HUES6 (cell line): ENCODE results near the gene GALNT3.

Experiments used
- H3K27ac ChIP-seq: 2 replicates; pipeline ENCODE4 v1.7.0; 2013; ENCODE audit warnings: low read depth, mild to moderate bottlenecking, low read length, inconsistent platforms
- H3K27me3 ChIP-seq: 2 replicates; pipeline ENCODE4 v1.6.1; 2013; ENCODE audit warnings: low read length; ENCODE audit not compliant: control insufficient read depth, insufficient read depth
- H3K36me3 ChIP-seq: 2 replicates; pipeline ENCODE4 v1.6.1; 2013; ENCODE audit warnings: low read length; ENCODE audit not compliant: control insufficient read depth, insufficient read depth
- H3K4me1 ChIP-seq: 2 replicates; pipeline ENCODE4 v1.6.1; 2013; ENCODE audit warnings: low read length; ENCODE audit not compliant: control insufficient read depth, insufficient read depth
- H3K4me3 ChIP-seq: 2 replicates; pipeline ENCODE4 v1.5.1; 2013; ENCODE audit warnings: low read depth, low read length
- H3K9ac ChIP-seq: one replicate; pipeline ENCODE4 v1.6.1; 2013; ENCODE audit warnings: mild to moderate bottlenecking, low read length
- H3K9me3 ChIP-seq: 2 replicates; pipeline ENCODE4 v1.6.1; 2013; ENCODE audit warnings: low read depth, low read length; ENCODE audit not compliant: control insufficient read depth, insufficient read depth

The GALNT3 gene

DNA sequence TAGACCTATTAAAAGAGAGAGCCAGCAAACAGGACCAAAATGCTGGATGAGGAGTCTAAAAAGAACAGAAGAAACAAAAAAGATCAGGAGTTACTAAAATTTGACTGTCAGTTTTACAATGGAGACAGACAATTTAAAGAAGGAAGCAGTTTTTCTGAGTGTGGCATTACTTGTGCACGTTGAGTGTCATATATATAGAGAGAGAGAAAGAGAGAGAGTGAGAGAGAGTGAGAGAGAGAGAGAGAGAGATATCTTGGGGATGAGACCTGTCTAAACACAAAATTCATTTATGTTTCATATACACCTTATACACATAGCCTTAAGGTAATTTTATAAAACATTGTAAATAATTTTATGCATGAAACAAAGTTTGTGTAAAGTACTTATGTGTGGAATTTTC is 2.1 kb upstream of the GALNT3 start:
- Histone ChIP-seq H3K4me3 (peak overlapping the region; percentile 95), H3K27me3 (peaks cover 40% of the 10 kb centered on the region; the same call in 1 of the 2 replicates), H3K4me1 (peaks cover 38% of the 10 kb centered on the region), H3K27ac (no peak overlapping the region), H3K9me3 (no peaks in the 10 kb centered on the region), H3K36me3 (no peaks in the 10 kb centered on the region), H3K9ac (no peak overlapping the region)

- no peaks in the 10 kb centered on the region for H3K9me3 ChIP-seq
- peaks cover 40% of the 10 kb centered on the region; the same call in 1 of the 2 replicates for H3K27me3 ChIP-seq
- peak overlapping the region; percentile 71; the same call in 1 of the 2 replicates for H3K27ac ChIP-seq
- no peaks in the 10 kb centered on the region for H3K36me3 ChIP-seq
- H3K9ac ChIP-seq = peak overlapping the region; percentile 73
- peak overlapping the region; percentile 95 for H3K4me3 ChIP-seq
- peaks cover 38% of the 10 kb centered on the region for H3K4me1 ChIP-seq
Observed at GRCh38 chr2:165795011-165795410, 964 bp upstream of the GALNT3 start.

DNA sequence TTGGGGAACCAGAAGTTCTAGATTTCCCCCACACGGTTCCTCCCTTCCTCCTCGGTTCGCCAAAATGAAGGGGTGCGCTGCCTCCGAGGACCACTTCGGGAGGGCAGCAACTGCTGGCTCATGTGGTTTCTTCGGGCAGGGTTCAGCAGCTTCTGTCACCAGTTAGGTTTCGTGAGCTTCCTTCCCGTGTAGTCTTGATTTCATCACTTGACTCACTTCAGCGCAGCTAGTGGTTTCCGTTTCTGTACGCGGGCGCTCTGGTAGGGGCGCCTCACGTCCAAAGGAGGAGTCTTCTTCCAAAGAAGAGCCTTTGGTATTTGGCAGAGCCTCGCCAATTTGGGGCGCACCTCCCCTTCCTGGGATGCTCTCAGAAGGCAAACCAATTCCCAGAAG is 485 bp upstream of the GALNT3 start:
- peak overlapping the region; percentile 71; the same call in 1 of the 2 replicates for H3K27ac ChIP-seq
- no peaks in the 10 kb centered on the region for H3K9me3 ChIP-seq
- H3K4me1 ChIP-seq = peaks cover 38% of the 10 kb centered on the region
- peak overlapping the region; percentile 95 for H3K4me3 ChIP-seq
- H3K36me3 ChIP-seq = no peaks in the 10 kb centered on the region
- peak overlapping the region; percentile 73 for H3K9ac ChIP-seq
- H3K27me3 ChIP-seq = peaks cover 40% of the 10 kb centered on the region; the same call in 1 of the 2 replicates

DNA sequence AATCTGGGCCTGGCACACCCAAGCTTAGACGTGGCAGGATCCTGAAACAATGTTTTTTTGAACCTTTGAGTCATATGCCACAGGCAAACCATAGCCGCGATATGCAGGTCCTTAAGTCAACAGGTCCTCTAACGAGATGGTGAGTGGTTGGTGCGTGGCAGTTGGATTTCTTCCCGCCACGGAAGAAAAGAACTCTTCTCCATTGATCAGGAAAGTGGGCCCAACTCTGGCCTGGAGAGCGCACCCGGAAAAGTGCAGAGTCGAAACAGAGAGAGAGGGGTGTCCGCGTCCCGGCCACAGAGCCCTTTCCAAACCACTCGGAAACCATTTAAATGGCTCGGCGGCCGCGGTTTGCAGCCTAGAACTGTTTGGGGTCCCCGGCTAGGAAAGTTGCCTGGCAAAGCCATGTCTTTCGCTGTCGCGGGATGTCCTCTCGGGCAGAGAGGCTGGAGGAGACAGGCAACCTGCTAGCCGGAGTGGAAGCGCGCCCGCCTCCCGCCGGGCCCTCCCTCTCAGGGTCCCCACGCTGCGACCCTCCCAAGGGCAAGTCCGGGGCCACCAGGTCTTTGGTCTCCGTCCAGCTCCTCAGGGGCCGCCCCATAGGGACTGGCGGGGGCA is 777 bp downstream of the GALNT3 start:
- H3K27ac ChIP-seq = peak overlapping the region; percentile 71
- peaks cover 45% of the 10 kb centered on the region for H3K4me1 ChIP-seq
- peaks cover 40% of the 10 kb centered on the region; the same call in 1 of the 2 replicates for H3K27me3 ChIP-seq
- no peaks in the 10 kb centered on the region for H3K9me3 ChIP-seq
- peak overlapping the region; percentile 95 for H3K4me3 ChIP-seq
- H3K9ac ChIP-seq = peak overlapping the region; percentile 86
- no peaks in the 10 kb centered on the region for H3K36me3 ChIP-seq

DNA sequence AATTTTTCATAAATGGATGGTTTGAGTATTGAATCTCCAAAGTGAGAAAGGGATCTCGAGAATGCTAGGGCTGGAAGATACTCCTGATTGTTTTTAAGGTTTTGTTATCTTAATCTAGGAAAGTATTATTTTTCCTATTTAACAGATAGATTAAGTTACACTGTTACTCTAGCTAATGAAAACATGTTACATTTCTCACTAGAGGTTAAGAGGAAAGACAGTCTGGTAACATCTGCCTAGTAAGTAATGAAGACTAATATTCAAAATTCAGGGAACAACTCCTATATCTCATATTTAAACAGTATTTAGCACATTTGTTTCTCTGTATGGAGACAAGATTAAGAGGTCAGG is 2.0 kb downstream of the GALNT3 start:
- peaks cover 2% of the 10 kb centered on the region; the same call in 1 of the 2 replicates for H3K36me3 ChIP-seq
- peaks cover 42% of the 10 kb centered on the region for H3K4me1 ChIP-seq
- H3K4me3 ChIP-seq = peak overlapping the region; percentile 95
- H3K27me3 ChIP-seq = peaks cover 40% of the 10 kb centered on the region; the same call in 1 of the 2 replicates
- H3K9ac ChIP-seq = no peak overlapping the region
- no peaks in the 10 kb centered on the region for H3K9me3 ChIP-seq
- H3K27ac ChIP-seq = no peak overlapping the region; the same call in 1 of the 2 replicates

DNA sequence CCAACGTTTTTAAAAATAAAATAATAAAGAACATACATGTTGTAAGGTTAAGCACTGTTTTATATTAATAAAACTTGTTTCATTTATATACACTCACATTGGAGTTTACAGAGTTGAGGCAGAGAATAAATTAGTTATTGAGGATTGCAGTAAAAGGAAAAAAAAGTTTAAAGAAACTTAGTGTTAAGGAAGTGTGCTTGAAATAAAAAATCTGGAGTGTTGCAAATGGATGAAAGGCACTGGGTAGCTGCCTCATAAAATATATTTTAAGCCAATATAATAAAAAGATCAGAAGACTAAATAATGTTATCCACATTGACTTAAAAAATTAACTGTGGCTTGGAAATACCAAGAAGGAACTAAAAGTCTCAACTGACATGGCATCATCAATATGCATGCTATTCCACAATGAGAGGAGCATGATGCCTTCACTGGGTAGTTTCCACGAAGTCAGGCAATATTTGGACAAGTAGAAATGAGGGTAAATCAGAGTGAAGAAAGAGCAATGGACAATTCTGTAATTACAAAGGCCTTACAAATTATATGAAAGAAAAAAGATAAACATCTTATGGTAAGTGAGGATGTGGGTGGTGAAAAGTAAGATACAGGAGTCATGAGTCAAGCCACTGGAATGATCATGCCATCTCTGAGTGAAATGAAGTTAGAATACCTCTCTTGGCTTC is 2.5 kb downstream of the GALNT3 start:
- peak overlapping the region; percentile 95 for H3K4me3 ChIP-seq
- H3K4me1 ChIP-seq = peaks cover 39% of the 10 kb centered on the region
- peaks cover 40% of the 10 kb centered on the region; the same call in 1 of the 2 replicates for H3K27me3 ChIP-seq
- H3K27ac ChIP-seq = no peak overlapping the region
- no peaks in the 10 kb centered on the region for H3K9me3 ChIP-seq
- peaks cover 3% of the 10 kb centered on the region; the same call in 1 of the 2 replicates for H3K36me3 ChIP-seq
- no peak overlapping the region for H3K9ac ChIP-seq

DNA sequence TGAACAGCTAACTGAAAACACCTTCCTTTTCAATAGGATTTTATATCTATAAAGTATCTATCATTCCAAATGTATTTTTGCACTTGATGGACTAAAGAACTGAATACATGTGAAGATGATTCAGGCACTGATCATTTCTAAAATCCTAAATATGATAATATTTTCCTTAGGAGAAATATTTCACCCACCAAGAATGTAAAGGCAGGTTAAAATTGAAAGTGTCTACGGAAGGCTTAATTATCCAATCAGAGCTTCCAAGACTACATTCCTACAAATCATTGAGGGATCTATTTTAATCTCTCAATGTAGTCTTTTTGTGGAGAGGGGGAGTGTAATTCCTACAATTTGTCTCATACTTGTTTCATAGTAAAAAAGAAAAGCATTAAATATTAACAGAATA is 3.6 kb downstream of the GALNT3 start:
- H3K4me3 ChIP-seq = no peak overlapping the region
- no peak overlapping the region for H3K27ac ChIP-seq

GRCh38 chr2:165787334-165787733 is 6.7 kb downstream of the GALNT3 start:
- Histone ChIP-seq H3K36me3 (peaks cover 18% of the 10 kb centered on the region), H3K9ac (no peak overlapping the region), H3K27ac (no peak overlapping the region), H3K9me3 (no peaks in the 10 kb centered on the region), H3K4me3 (no peak overlapping the region), H3K27me3 (peaks cover 7% of the 10 kb centered on the region; the same call in 1 of the 2 replicates), H3K4me1 (peaks cover 23% of the 10 kb centered on the region)

More for the DNA sequence above, 3.6 kb downstream of the GALNT3 start:
- H3K4me1 ChIP-seq = peaks cover 29% of the 10 kb centered on the region
- no peak overlapping the region for H3K9ac ChIP-seq
- peaks cover 37% of the 10 kb centered on the region; the same call in 1 of the 2 replicates for H3K27me3 ChIP-seq
- peaks cover 3% of the 10 kb centered on the region; the same call in 1 of the 2 replicates for H3K36me3 ChIP-seq
- no peaks in the 10 kb centered on the region for H3K9me3 ChIP-seq

DNA sequence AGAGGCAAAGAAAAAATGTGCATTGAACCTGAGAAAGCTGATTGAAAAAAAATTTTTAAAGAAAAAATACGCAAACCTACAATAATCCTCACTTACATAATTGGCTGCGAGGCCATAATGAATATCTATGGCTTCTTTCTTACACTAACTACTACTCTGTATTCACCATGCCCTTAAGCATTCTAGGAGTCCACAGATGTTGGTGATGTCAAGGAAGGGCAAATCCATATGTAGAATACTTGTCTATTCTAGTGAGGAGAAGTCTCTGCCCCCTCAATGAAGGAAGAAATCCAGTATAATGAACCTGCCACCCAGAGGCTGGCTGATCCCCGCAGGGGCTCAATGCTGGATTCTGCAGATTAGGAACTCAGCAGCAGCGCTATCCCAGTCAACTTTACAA is 14.3 kb downstream of the GALNT3 start:
- peaks cover 3% of the 10 kb centered on the region; the same call in 1 of the 2 replicates for H3K9me3 ChIP-seq
- H3K4me1 ChIP-seq = peaks cover 24% of the 10 kb centered on the region
- no peak overlapping the region for H3K4me3 ChIP-seq

GRCh38 chr2:165778653-165779451 is 15.2 kb downstream of the GALNT3 start:
- H3K4me3 ChIP-seq = no peak overlapping the region
- peaks cover 19% of the 10 kb centered on the region for H3K36me3 ChIP-seq
- H3K27ac ChIP-seq = no peak overlapping the region; the same call in 1 of the 2 replicates
- H3K9ac ChIP-seq = no peak overlapping the region
- no peaks in the 10 kb centered on the region for H3K27me3 ChIP-seq
- H3K4me1 ChIP-seq = peaks cover 24% of the 10 kb centered on the region
- peaks cover 3% of the 10 kb centered on the region; the same call in 1 of the 2 replicates for H3K9me3 ChIP-seq

More for the DNA sequence above, 14.3 kb downstream of the GALNT3 start:
- no peak overlapping the region for H3K9ac ChIP-seq
- H3K27me3 ChIP-seq = no peaks in the 10 kb centered on the region
- H3K36me3 ChIP-seq = peaks cover 28% of the 10 kb centered on the region
- H3K27ac ChIP-seq = no peak overlapping the region
